BJ (cell line): ENCODE data around the gene QARS1. TPM values are rescaled to one million over a fixed set of nuclear protein-coding genes. Genes with fewer than 3 reads are reported as not detected.

Experiments used
- CTCF ChIA-PET: fragments of 350-600 bp; formaldehyde crosslinking; extraction: SDS; loops from one replicate; lab custom pipeline; 2021; ENCODE audit warnings: antibody characterized with exemption, inconsistent platforms; lab: Yijun Ruan, JAX
- POLR2A ChIA-PET: fragments of 300-600 bp; sonication (Branson Sonifier 250); formaldehyde crosslinking; extraction: SDS; loops from one replicate; lab custom pipeline; 2021; ENCODE audit warnings: antibody characterized with exemption; lab: Charles Lee
- DNase-seq: peaks from one replicate; pipeline ENCODE4 v3.0.0-alpha.2; 2011; ENCODE audit warnings: low read depth
- H3K27me3 ChIP-seq: 2 replicates; pipeline ENCODE4 v1.6.0; 2011; ENCODE audit warnings: low read length; ENCODE audit not compliant: control insufficient read depth, insufficient read depth
- H3K36me3 ChIP-seq: 2 replicates; pipeline ENCODE4 v1.5.1; 2011; ENCODE audit warnings: low read length; ENCODE audit not compliant: control insufficient read depth, insufficient read depth
- H3K4me3 ChIP-seq: 2 replicates; pipeline ENCODE4 v1.5.1; 2011; ENCODE audit warnings: low read depth, mild to moderate bottlenecking, control low read depth, low read length
- CTCF ChIP-seq: IDR thresholded peaks from 2 replicates; pipeline ENCODE4 v1.5.1; 2011; ENCODE audit warnings: low read depth, mild to moderate bottlenecking, control low read depth, inconsistent platforms, low read length, moderate library complexity; ENCODE audit not compliant: insufficient read depth
- polyA plus RNA-seq: library from polyadenylated mRNA; depleted of rRNA; stranded (reverse); fragments of >200 nt; gene quantifications from 2 replicates; pipeline ENCODE4 v1.2.3, GENCODE V29; 2011

Gene QARS1
- polyA plus RNA-seq, 1 experiment, result 339 TPM

- peaks cover 64% of the 10 kb centered on the region for H3K36me3 ChIP-seq
- TF ChIP-seq CTCF, result no peak
- H3K27me3 ChIP-seq, result no peaks in the 10 kb centered on the region
- DNase-seq, result no peak
- CTCF ChIA-PET, result interaction anchor here (1.2 to 1.8 kb wide), 2 partner anchors 8 to 17 kb away, joined by 5 to 6 read pairs; partner anchors contain the start of gene QRICH1
- H3K4me3 ChIP-seq, result no peak overlapping the region
- POLR2A ChIA-PET, result no interaction called here
Measured at GRCh38 chr3:49111347-49111746, 6.8 kb upstream of the QARS1 start.

GRCh38 chr3:49110780-49111179 lies 6.2 kb upstream of the QARS1 start:
- POLR2A ChIA-PET, result no interaction called here
- no peak for DNase-seq
- Histone ChIP-seq H3K36me3 (peaks cover 58% of the 10 kb centered on the region), H3K4me3 (no peak overlapping the region), H3K27me3 (no peaks in the 10 kb centered on the region)
- CTCF ChIA-PET, result interaction anchor here (0.6 to 1.8 kb wide), 4 partner anchors 9 to 159 kb away, joined by 3 to 6 read pairs (median 4); partner anchors contain the start of genes NDUFAF3 and QRICH1
- TF ChIP-seq CTCF, result no peak

GRCh38 chr3:49108346-49108745 lies 3.8 kb upstream of the QARS1 start:
- no peak for TF ChIP-seq CTCF
- Histone ChIP-seq H3K4me3 (no peak overlapping the region), H3K36me3 (peaks cover 38% of the 10 kb centered on the region), H3K27me3 (no peaks in the 10 kb centered on the region)
- no peak for DNase-seq
- ChIA-PET POLR2A (no interaction called here), CTCF (no interaction called here)

GRCh38 chr3:49104052-49104426 lies 518 bp downstream of the QARS1 start:
- DNase-seq, result no peak
- peaks cover 36% of the 10 kb centered on the region for H3K36me3 ChIP-seq
- ChIA-PET CTCF (interaction anchor here (1.6 kb wide), 1 partner anchor 10 kb away, joined by 6 read pairs; the partner anchor contains the start of gene QRICH1), POLR2A (interaction anchor here (1.0 kb wide), 1 partner anchor 10 kb away, joined by 4 read pairs; the partner anchor contains the start of gene QRICH1)
- H3K4me3 ChIP-seq, result peak overlapping the region; percentile 78
- TF ChIP-seq CTCF, result no peak
- H3K27me3 ChIP-seq, result no peaks in the 10 kb centered on the region

GRCh38 chr3:49100046-49100615 lies 4.4 kb downstream of the QARS1 start:
- H3K36me3 ChIP-seq, result peaks cover 40% of the 10 kb centered on the region
- H3K4me3 ChIP-seq, result no peak overlapping the region
- ChIA-PET POLR2A (no interaction called here), CTCF (no interaction called here)
- TF ChIP-seq CTCF, result no peak
- no peak for DNase-seq
- H3K27me3 ChIP-seq, result no peaks in the 10 kb centered on the region
